CD14-positive monocyte (primary cell): Measurements from ENCODE around the gene THSD4. TPM values are rescaled to one million over a fixed set of nuclear protein-coding genes. Genes with fewer than 3 reads are reported as not detected.

Experiments
- DNase-seq, 3 donors: peaks; one replicate each; pipeline ENCODE4 v3.0.0-alpha.2; 2011 to 2022
- H2AFZ ChIP-seq: 2 replicates; pipeline ENCODE4 v1.6.0; 2012; ENCODE audit warnings: mild to moderate bottlenecking, low read depth, low read length, inconsistent platforms; ENCODE audit not compliant: insufficient read depth, poor library complexity, severe bottlenecking
- H3K27ac ChIP-seq, 2 donors: 1 replicate in 1 of 2; 2 replicates in 1 of 2; pipeline ENCODE4 v1.5.1; 2012 to 2013; ENCODE audit warnings: low read length in 2 of 2, control low read depth in 1 of 2, inconsistent platforms in 1 of 2, low read depth in 1 of 2, mild to moderate bottlenecking in 1 of 2
- H3K27me3 ChIP-seq, 2 donors: one replicate each; pipeline versions ENCODE4 v1.6.0 to v1.6.1; 2011 to 2013; ENCODE audit warnings: low read length in 2 of 2; ENCODE audit not compliant: control insufficient read depth in 2 of 2, insufficient read depth in 2 of 2
- H3K36me3 ChIP-seq, 2 donors: replicated peaks in 1 of 2; 1 replicate in 1 of 2; 2 replicates in 1 of 2; pipeline versions ENCODE4 v1.5.1 to v1.6.1; 2012 to 2013; ENCODE audit warnings: low read length in 2 of 2, control low read depth in 1 of 2, inconsistent platforms in 1 of 2, mild to moderate bottlenecking in 1 of 2; ENCODE audit not compliant: insufficient read depth in 2 of 2, control insufficient read depth in 1 of 2
- H3K4me1 ChIP-seq, 2 donors: 1 replicate in 1 of 2; 2 replicates in 1 of 2; pipeline versions ENCODE4 v1.5.1 to v1.6.1; 2012 to 2013; ENCODE audit warnings: low read length in 2 of 2, control low read depth in 1 of 2, inconsistent platforms in 1 of 2, mild to moderate bottlenecking in 1 of 2, moderate library complexity in 1 of 2; ENCODE audit not compliant: insufficient read depth in 2 of 2, control insufficient read depth in 1 of 2
- H3K4me2 ChIP-seq: replicated peaks from 2 replicates; pipeline ENCODE3; 2012; ENCODE audit warnings: low read length, moderate library complexity, mild to moderate bottlenecking; ENCODE audit not compliant: poor library complexity, severe bottlenecking; ENCODE audit errors: extremely low read depth
- H3K4me3 ChIP-seq, 3 experiments: fragments of 200-600 bp in 1 of 3; sonication (generic) in 1 of 3; replicated peaks in 1 of 3; 1 replicate in 2 of 3; 2 replicates in 1 of 3; pipeline ENCODE4 v1.5.1; 2011 to 2013; ENCODE audit warnings: low read length in 3 of 3, mild to moderate bottlenecking in 3 of 3, control low read depth in 2 of 3, low read depth in 2 of 3, inconsistent platforms in 1 of 3, moderate library complexity in 1 of 3
- H3K79me2 ChIP-seq: 2 replicates; pipeline ENCODE4 v1.6.0; 2012; ENCODE audit warnings: mild to moderate bottlenecking, control low read depth, inconsistent platforms, low read length, moderate library complexity; ENCODE audit not compliant: insufficient read depth
- H3K9ac ChIP-seq: 2 replicates; pipeline ENCODE4 v1.6.0; 2017; ENCODE audit warnings: low read length, mild to moderate bottlenecking; ENCODE audit not compliant: insufficient read depth, poor library complexity, severe bottlenecking
- H3K9me3 ChIP-seq, 2 donors: replicated peaks in 1 of 2; 1 replicate in 1 of 2; 2 replicates in 1 of 2; pipeline versions ENCODE4 v1.5.1 to v1.6.1; 2012 to 2013; ENCODE audit warnings: low read length in 2 of 2, control low read depth in 1 of 2; ENCODE audit not compliant: control insufficient read depth in 1 of 2, insufficient read depth in 1 of 2
- H4K20me1 ChIP-seq: 2 replicates; pipeline ENCODE4 v1.6.0; 2012; ENCODE audit warnings: mild to moderate bottlenecking, low read length, control low read depth, moderate library complexity; ENCODE audit not compliant: insufficient read depth
- H3K27ac Mint-ChIP-seq, 7 donors: one replicate each; pipeline ENCODE4 v1.8.0; 2020; ENCODE audit warnings: mild to moderate bottlenecking in 7 of 7, mixed read lengths in 7 of 7, moderate library complexity in 6 of 7, inconsistent platforms in 2 of 7
- H3K27me3 Mint-ChIP-seq, 3 donors: one replicate each; pipeline ENCODE4 v1.8.0; 2021 to 2022; ENCODE audit warnings: low read depth in 3 of 3, mild to moderate bottlenecking in 3 of 3, mixed read lengths in 3 of 3, moderate library complexity in 3 of 3, inconsistent platforms in 1 of 3
- H3K36me3 Mint-ChIP-seq, 2 donors: one replicate each; pipeline ENCODE4 v1.8.0; 2020; ENCODE audit warnings: mixed read lengths in 2 of 2, inconsistent platforms in 1 of 2, mild to moderate bottlenecking in 1 of 2
- H3K4me1 Mint-ChIP-seq: one replicate; pipeline ENCODE4 v1.8.0; 2020; ENCODE audit warnings: mild to moderate bottlenecking, mixed read lengths
- H3K4me3 Mint-ChIP-seq, 2 donors: one replicate each; pipeline ENCODE4 v1.8.0; 2020; ENCODE audit warnings: mild to moderate bottlenecking in 2 of 2, mixed read lengths in 2 of 2, moderate library complexity in 1 of 2
- H3K9me3 Mint-ChIP-seq, 7 donors: one replicate each; pipeline ENCODE4 v1.8.0; 2020 to 2022; ENCODE audit warnings: mixed read lengths in 7 of 7, mild to moderate bottlenecking in 6 of 7, moderate library complexity in 6 of 7, inconsistent platforms in 2 of 7
- CTCF ChIP-seq: fragments of 200-600 bp; IDR thresholded peaks from one replicate; pipeline ENCODE4 v1.8.0; 2022; ENCODE audit warnings: antibody characterized with exemption, mild to moderate bottlenecking
- WGBS: methylation state at CpG from one replicate; pipeline ENCODE4 v1.1.5; 2013; ENCODE audit warnings: missing lambda C conversion rate; ENCODE audit not compliant: insufficient coverage; 5-methylcytosine and 5-hydroxymethylcytosine counted together
- intact Hi-C, 2 donors: fragments of 100-400 bp; cut with micrococcal nuclease; formaldehyde crosslinking; loops; one replicate each; pipeline versions ENCODE4 v1.15.0 to v1.15.1; 2023
- polyA plus RNA-seq, 3 donors: library from polyadenylated mRNA; depleted of rRNA in 1 of 3; unstranded in 2 of 3; stranded (reverse) in 1 of 3; fragments of 300-500 nt in 2 of 3; fragments of >200 nt in 1 of 3; fragmentation: Illumina TruSeq in 2 of 3; gene quantifications; 1 replicate in 2 of 3; 2 replicates in 1 of 3; pipeline ENCODE4 v1.2.3, GENCODE V29; 2012 to 2021

Gene THSD4
- polyA plus RNA-seq, 3 donors = not detected

GRCh38 chr15:71597126-71597525, 481.9 kb downstream of the THSD4 start:
- Histone ChIP-seq H3K4me3 (no peak overlapping the region), H3K4me2 (no peak overlapping the region), H2AFZ (no peak overlapping the region), H3K36me3 (no peaks in the 10 kb centered on the region), H3K27me3 (no peaks in the 10 kb centered on the region), H4K20me1 (no peaks in the 10 kb centered on the region), H3K79me2 (no peaks in the 10 kb centered on the region), H3K27ac (no peak overlapping the region), H3K9ac (no peak overlapping the region), H3K9me3 (peaks cover 0 to 8% of the 10 kb centered on the region in 2 donors), H3K4me1 (no peaks in the 10 kb centered on the region)
- intact Hi-C loops = no loop called here
- Mint-ChIP-seq H3K36me3 (no peaks in the 10 kb centered on the region), H3K27ac (no peak overlapping the region), H3K9me3 (peaks cover 4 to 17% (median 11%) of the 10 kb centered on the region in 7 donors), H3K4me3 (no peak overlapping the region), H3K4me1 (no peaks in the 10 kb centered on the region), H3K27me3 (peaks cover 0 to 4% (median 0%) of the 10 kb centered on the region in 3 donors)
- no peak for TF ChIP-seq CTCF
- WGBS = no CpG with 5 or more reads among the region's 3 CpGs
- no peak for DNase-seq

GRCh38 chr15:71597637-71598036, 482.4 kb downstream of the THSD4 start:
- Histone ChIP-seq H4K20me1 (no peaks in the 10 kb centered on the region), H3K27ac (no peak overlapping the region), H3K9ac (no peak overlapping the region), H3K4me2 (no peak overlapping the region), H2AFZ (no peak overlapping the region), H3K79me2 (no peaks in the 10 kb centered on the region), H3K4me3 (no peak overlapping the region), H3K27me3 (no peaks in the 10 kb centered on the region), H3K9me3 (peaks cover 0 to 8% of the 10 kb centered on the region in 2 donors), H3K36me3 (no peaks in the 10 kb centered on the region), H3K4me1 (no peaks in the 10 kb centered on the region)
- intact Hi-C loops = no loop called here
- Mint-ChIP-seq H3K27ac (no peak overlapping the region), H3K4me1 (no peaks in the 10 kb centered on the region), H3K36me3 (no peaks in the 10 kb centered on the region), H3K9me3 (peaks cover 4 to 17% (median 11%) of the 10 kb centered on the region in 7 donors), H3K27me3 (peaks cover 0 to 4% (median 0%) of the 10 kb centered on the region in 3 donors), H3K4me3 (no peak overlapping the region)
- no peak for TF ChIP-seq CTCF
- DNase-seq = no peak
- WGBS = 89% methylated on average over 5 of the region's 8 CpGs
